ENCODE data around the gene ANKZF1.

Gene ANKZF1

GRCh38 chr2:219282943-219283581 is 53.5 kb downstream of the ANKZF1 start:
- no peak for DNase-seq

- no peak for DNase-seq
Measured at GRCh38 chr2:219284501-219285372, 55.1 kb downstream of the ANKZF1 start.

GRCh38 chr2:219285373-219285735 is 55.7 kb downstream of the ANKZF1 start:
- DNase-seq: no peak

GRCh38 chr2:219285894-219286425 is 56.4 kb downstream of the ANKZF1 start:
- no peak for DNase-seq

All from suppressor macrophage treated with lipopolysaccharide for 4 hours (primary cell).